Measurements from ENCODE around the gene CYSTM1.

- no peak for TF ChIP-seq EZH2 (IDR thresholded peaks at IDR 0.05; ENCODE audit: borderline replicate concordance, low read depth, low read length, severe bottlenecking)
- no peak for TF ChIP-seq CTCF (IDR thresholded peaks at IDR 0.05; ENCODE audit: borderline replicate concordance, extremely low read depth, low read length, poor library complexity, severe bottlenecking)
These were observed 14.3 kb downstream of the CYSTM1 start for GRCh38 chr5:140189253-140189652.
